Hepatocyte (in vitro differentiated cells): ENCODE data around the gene HPSE2. TPM values are rescaled to one million over a fixed set of nuclear protein-coding genes. Genes with fewer than 3 reads are reported as not detected.

Experiments used
- DNase-seq: peaks from one replicate; pipeline ENCODE4 v3.0.0-alpha.2; 2016; ENCODE audit warnings: low spot score
- H2AFZ ChIP-seq: fragments of 200-600 bp; sonication (generic); 2 replicates; pipeline ENCODE4 v1.6.0; 2016; ENCODE audit warnings: antibody characterized with exemption, mild to moderate bottlenecking
- H3K27ac ChIP-seq: fragments of 200-600 bp; sonication (generic); 2 replicates; pipeline ENCODE4 v1.5.1; 2016; ENCODE audit warnings: mild to moderate bottlenecking
- H3K27me3 ChIP-seq: fragments of 200-600 bp; sonication (generic); 2 replicates; pipeline ENCODE4 v1.6.1; 2016
- H3K36me3 ChIP-seq: fragments of 200-600 bp; sonication (generic); replicated peaks from 2 replicates; pipeline ENCODE4 v1.5.1; 2016; ENCODE audit warnings: low read depth; ENCODE audit not compliant: insufficient read depth
- H3K4me1 ChIP-seq: fragments of 200-600 bp; sonication (generic); 2 replicates; pipeline ENCODE4 v1.5.1; 2016; ENCODE audit warnings: mild to moderate bottlenecking, moderate library complexity; ENCODE audit not compliant: insufficient read depth
- H3K4me2 ChIP-seq: fragments of 200-600 bp; sonication (generic); 2 replicates; pipeline ENCODE4 v1.6.0; 2016
- H3K4me3 ChIP-seq: fragments of 200-600 bp; sonication (generic); 2 replicates; pipeline ENCODE4 v1.5.1; 2016; ENCODE audit warnings: mild to moderate bottlenecking
- H3K79me2 ChIP-seq: fragments of 200-600 bp; sonication (generic); 2 replicates; pipeline ENCODE4 v1.6.0; 2017; ENCODE audit warnings: mild to moderate bottlenecking
- H3K9me2 ChIP-seq: fragments of 200-600 bp; sonication (generic); replicated peaks from 2 replicates; pipeline ENCODE4 v1.6.0; 2017; ENCODE audit warnings: mild to moderate bottlenecking; ENCODE audit not compliant: insufficient read depth
- H3K9me3 ChIP-seq: fragments of 200-600 bp; sonication (generic); 2 replicates; pipeline ENCODE4 v1.5.1; 2016; ENCODE audit warnings: low read depth, mild to moderate bottlenecking
- H4K20me1 ChIP-seq: fragments of 200-600 bp; sonication (generic); 2 replicates; pipeline ENCODE4 v1.6.0; 2016; ENCODE audit warnings: mild to moderate bottlenecking; ENCODE audit not compliant: insufficient read depth, poor library complexity, severe bottlenecking
- EZH2 ChIP-seq: fragments of 200-600 bp; sonication (generic); IDR thresholded peaks from 2 replicates; pipeline ENCODE4 v1.6.1; 2016; ENCODE audit warnings: antibody characterized with exemption, mild to moderate bottlenecking, borderline replicate concordance
- EZH2phosphoT487 ChIP-seq: fragments of 200-600 bp; sonication (generic); IDR thresholded peaks from one replicate; pipeline ENCODE4 v1.6.1; 2018; ENCODE audit warnings: antibody characterized with exemption, mild to moderate bottlenecking, low read depth, moderate library complexity; ENCODE audit not compliant: unreplicated experiment, severe bottlenecking
- WGBS: methylation state at CpG from one replicate; pipeline ENCODE4 v1.1.6; 2016; ENCODE audit warnings: low lambda C conversion rate; ENCODE audit errors: missing lambda C conversion rate; 5-methylcytosine and 5-hydroxymethylcytosine counted together
- polyA plus RNA-seq: library from polyadenylated mRNA; unstranded; fragments of >200 nt; fragmentation: Nextera tagmentation; extraction: Ambion mirVana; gene quantifications from 2 replicates; pipeline ENCODE4 v1.2.1, GENCODE V29; 2016
- total RNA-seq: library from RNA; depleted of rRNA; stranded (reverse); fragments of >200 nt; gene quantifications from 2 replicates; pipeline ENCODE4 v1.2.3, GENCODE V29; 2014
- TF ChIP-seq, protein P1 (sequence below): fragments of 200-600 bp; sonication (generic); IDR thresholded peaks from 2 replicates; pipeline ENCODE4 v1.5.1; 2016; ENCODE audit warnings: antibody characterized with exemption, mild to moderate bottlenecking; ENCODE audit not compliant: poor library complexity

The HPSE2 gene
- total and polyA plus RNA-seq, 2 experiments from 2014 or later = 3.7 to 5.7 TPM

DNA sequence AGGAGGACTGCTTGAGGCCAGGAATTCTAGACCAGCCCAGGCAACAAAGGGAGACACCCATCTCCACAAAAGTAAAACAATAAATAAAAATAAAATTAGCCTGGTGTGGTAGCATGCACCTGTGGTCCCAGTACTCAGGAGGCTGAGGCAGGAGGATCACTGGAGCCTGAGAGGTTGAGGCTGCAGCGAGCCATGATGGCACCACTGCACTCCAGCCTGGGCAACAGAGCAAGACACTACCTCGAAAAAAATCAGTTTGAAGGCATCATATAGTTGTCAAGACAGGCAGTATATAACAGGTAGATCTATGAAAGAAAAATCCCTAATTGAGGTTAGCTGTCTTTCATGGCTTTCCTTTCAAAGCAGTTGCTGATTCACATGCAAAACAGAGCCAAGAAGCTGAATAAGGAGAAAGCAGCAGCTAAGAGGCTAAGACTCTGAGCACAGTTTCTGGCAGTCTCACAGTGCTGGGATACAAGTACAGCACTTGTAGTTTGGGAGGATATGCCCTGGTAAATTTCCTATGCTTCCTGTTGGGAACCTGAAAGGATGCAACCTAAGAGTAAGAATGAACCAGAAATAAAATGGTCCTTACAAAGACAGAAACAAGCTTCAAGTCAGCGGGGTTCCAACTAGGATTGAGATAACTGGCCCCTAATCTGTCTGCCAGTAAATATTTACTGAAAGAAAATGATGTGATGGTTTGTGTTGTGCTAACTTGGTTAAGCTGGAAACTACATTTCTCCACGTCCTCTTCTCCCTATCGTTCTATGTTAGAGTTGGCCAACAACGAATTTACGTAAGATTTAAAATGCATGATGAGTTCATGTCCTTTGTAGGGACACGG lies 420.4 kb downstream of the HPSE2 start:
- H3K4me2 ChIP-seq = no peak overlapping the region
- WGBS = 55% methylated on average over 8 of the region's 8 CpGs
- H3K79me2 ChIP-seq = no peaks in the 10 kb centered on the region
- no peaks in the 10 kb centered on the region for H3K9me3 ChIP-seq
- H3K27me3 ChIP-seq = no peaks in the 10 kb centered on the region
- H3K27ac ChIP-seq = no peak overlapping the region
- no peak overlapping the region for H2AFZ ChIP-seq
- TF ChIP-seq EZH2phosphoT487 (no peak), EZH2 (no peak)
- TF ChIP-seq, protein P1, sequence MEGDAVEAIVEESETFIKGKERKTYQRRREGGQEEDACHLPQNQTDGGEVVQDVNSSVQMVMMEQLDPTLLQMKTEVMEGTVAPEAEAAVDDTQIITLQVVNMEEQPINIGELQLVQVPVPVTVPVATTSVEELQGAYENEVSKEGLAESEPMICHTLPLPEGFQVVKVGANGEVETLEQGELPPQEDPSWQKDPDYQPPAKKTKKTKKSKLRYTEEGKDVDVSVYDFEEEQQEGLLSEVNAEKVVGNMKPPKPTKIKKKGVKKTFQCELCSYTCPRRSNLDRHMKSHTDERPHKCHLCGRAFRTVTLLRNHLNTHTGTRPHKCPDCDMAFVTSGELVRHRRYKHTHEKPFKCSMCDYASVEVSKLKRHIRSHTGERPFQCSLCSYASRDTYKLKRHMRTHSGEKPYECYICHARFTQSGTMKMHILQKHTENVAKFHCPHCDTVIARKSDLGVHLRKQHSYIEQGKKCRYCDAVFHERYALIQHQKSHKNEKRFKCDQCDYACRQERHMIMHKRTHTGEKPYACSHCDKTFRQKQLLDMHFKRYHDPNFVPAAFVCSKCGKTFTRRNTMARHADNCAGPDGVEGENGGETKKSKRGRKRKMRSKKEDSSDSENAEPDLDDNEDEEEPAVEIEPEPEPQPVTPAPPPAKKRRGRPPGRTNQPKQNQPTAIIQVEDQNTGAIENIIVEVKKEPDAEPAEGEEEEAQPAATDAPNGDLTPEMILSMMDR = no peak
- H3K36me3 ChIP-seq = no peaks in the 10 kb centered on the region
- H3K4me3 ChIP-seq = no peak overlapping the region
- H3K4me1 ChIP-seq = no peaks in the 10 kb centered on the region
- no peaks in the 10 kb centered on the region for H3K9me2 ChIP-seq
- H4K20me1 ChIP-seq = no peaks in the 10 kb centered on the region
- no peak for DNase-seq

DNA sequence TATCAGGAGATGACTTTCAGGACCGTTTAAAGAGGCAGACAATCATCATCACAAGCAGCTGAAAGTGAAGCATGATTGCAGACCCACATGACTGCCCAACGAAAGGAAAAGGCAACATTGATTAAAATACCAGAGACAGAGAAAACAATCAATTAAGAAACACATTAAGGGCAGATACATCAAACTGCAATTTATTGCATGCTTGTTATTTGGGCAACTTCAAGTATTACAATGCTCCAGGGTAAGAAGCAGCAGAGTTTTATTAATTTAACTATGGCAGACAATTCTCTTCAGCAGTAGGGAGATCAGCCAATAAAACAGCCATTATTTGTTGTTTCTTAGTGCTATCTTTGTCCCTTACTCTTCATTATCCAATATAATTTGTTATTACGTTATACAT lies 421.2 kb downstream of the HPSE2 start:
- Histone ChIP-seq H3K36me3 (no peaks in the 10 kb centered on the region), H3K4me3 (no peak overlapping the region), H3K4me1 (no peaks in the 10 kb centered on the region), H3K9me2 (no peaks in the 10 kb centered on the region), H2AFZ (no peak overlapping the region), H3K79me2 (no peaks in the 10 kb centered on the region), H3K9me3 (no peaks in the 10 kb centered on the region), H3K27me3 (no peaks in the 10 kb centered on the region), H3K27ac (no peak overlapping the region), H3K4me2 (no peak overlapping the region), H4K20me1 (no peaks in the 10 kb centered on the region)
- DNase-seq = no peak
- TF ChIP-seq EZH2 (no peak), EZH2phosphoT487 (no peak)
- TF ChIP-seq, protein P1 = no peak
- 27% methylated on average over 3 of the region's 3 CpGs for WGBS

DNA sequence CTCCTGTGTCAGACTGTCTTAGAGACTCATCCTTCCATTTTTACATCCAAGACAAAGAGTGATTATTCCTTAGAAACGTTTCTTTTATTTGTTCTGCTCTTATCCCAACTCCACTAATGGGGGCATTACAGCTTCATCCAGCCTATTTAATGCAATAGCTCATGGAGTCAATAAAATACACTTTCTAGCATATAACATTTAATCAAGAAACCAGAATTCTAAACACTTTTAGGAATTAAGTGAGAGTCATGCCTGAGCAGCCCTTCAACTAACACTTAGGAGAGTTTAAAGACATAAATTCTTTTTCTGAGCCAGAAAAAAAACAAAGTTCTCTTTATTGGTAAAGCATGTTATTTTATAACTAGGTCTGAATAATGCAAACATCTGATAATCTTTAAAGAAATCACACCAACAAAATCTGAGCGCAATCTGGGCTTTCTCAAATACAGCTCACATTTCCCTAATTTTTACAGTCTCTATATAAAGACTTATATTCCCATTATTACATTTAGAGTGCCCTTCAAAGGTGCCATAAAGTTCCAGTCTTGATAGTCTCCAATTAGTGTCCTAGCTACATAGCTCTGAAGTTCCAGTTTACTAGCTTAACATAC lies 427.3 kb downstream of the HPSE2 start:
- H3K36me3 ChIP-seq = no peaks in the 10 kb centered on the region
- no peak overlapping the region for H3K27ac ChIP-seq
- H3K27me3 ChIP-seq = no peaks in the 10 kb centered on the region
- H3K4me1 ChIP-seq = no peaks in the 10 kb centered on the region
- no peaks in the 10 kb centered on the region for H3K9me3 ChIP-seq
- H2AFZ ChIP-seq = no peak overlapping the region
- H4K20me1 ChIP-seq = no peaks in the 10 kb centered on the region
- H3K4me2 ChIP-seq = no peak overlapping the region
- H3K9me2 ChIP-seq = no peaks in the 10 kb centered on the region
- H3K4me3 ChIP-seq = no peak overlapping the region
- TF ChIP-seq, protein P1 = no peak
- TF ChIP-seq EZH2 (no peak), EZH2phosphoT487 (no peak)
- WGBS = 27% methylated on average over 2 of the region's 2 CpGs
- DNase-seq = no peak
- no peaks in the 10 kb centered on the region for H3K79me2 ChIP-seq
